Glutamatergic neuron (in vitro differentiated cells): ENCODE results near the gene LDLRAD3. TPM values are rescaled to one million over a fixed set of nuclear protein-coding genes. Genes with fewer than 3 reads are reported as not detected.

Source experiments
- DNase-seq: peaks from one replicate; pipeline ENCODE4 v3.0.0; 2022
- H3K27ac Mint-ChIP-seq: one replicate; pipeline ENCODE4 v1.8.0; 2020; ENCODE audit warnings: mild to moderate bottlenecking, mixed read lengths, inconsistent platforms; ENCODE audit not compliant: unreplicated experiment
- H3K27me3 Mint-ChIP-seq: one replicate; pipeline ENCODE4 v1.8.0; 2020; ENCODE audit warnings: mild to moderate bottlenecking, moderate library complexity, mixed read lengths, inconsistent platforms; ENCODE audit not compliant: unreplicated experiment
- H3K36me3 Mint-ChIP-seq: one replicate; pipeline ENCODE4 v1.8.0; 2020; ENCODE audit warnings: mild to moderate bottlenecking, mixed read lengths, inconsistent platforms; ENCODE audit not compliant: unreplicated experiment
- H3K4me1 Mint-ChIP-seq: one replicate; pipeline ENCODE4 v1.8.0; 2020; ENCODE audit warnings: mild to moderate bottlenecking, low read depth, mixed read lengths, inconsistent platforms; ENCODE audit not compliant: unreplicated experiment
- H3K4me3 Mint-ChIP-seq: one replicate; pipeline ENCODE4 v1.8.0; 2020; ENCODE audit warnings: mild to moderate bottlenecking, mixed read lengths, inconsistent platforms; ENCODE audit not compliant: unreplicated experiment
- H3K9me3 Mint-ChIP-seq: one replicate; pipeline ENCODE4 v1.8.0; 2020; ENCODE audit warnings: mild to moderate bottlenecking, moderate library complexity, mixed read lengths, inconsistent platforms; ENCODE audit not compliant: unreplicated experiment
- CTCF ChIP-seq: fragments of 200-600 bp; sonication (generic); IDR thresholded peaks from one replicate; pipeline ENCODE4 v1.5.0; 2021; ENCODE audit not compliant: partially characterized antibody, unreplicated experiment
- total RNA-seq: library from RNA; stranded (reverse); fragmentation: NEBNext Ultra II Directional; extraction: Animal tissue kit (Norgen Biotek cat#: 25700); gene quantifications from one replicate; pipeline ENCODE4 v1.2.1, GENCODE V29; 2021; ENCODE audit not compliant: unreplicated experiment

Gene LDLRAD3
- total RNA-seq, 1 donor from 2014 or later = 59.9 TPM

GRCh38 chr11:35932681-35933319 lies 11.1 kb upstream of the LDLRAD3 start:
- H3K27me3 Mint-ChIP-seq = no peaks in the 10 kb centered on the region
- DNase-seq = no peak
- H3K4me1 Mint-ChIP-seq = no peaks in the 10 kb centered on the region
- no peaks in the 10 kb centered on the region for H3K9me3 Mint-ChIP-seq
- no peak overlapping the region for H3K4me3 Mint-ChIP-seq
- no peak overlapping the region for H3K27ac Mint-ChIP-seq
- no peak for TF ChIP-seq CTCF
- H3K36me3 Mint-ChIP-seq = no peaks in the 10 kb centered on the region

GRCh38 chr11:35933320-35933871 lies 10.5 kb upstream of the LDLRAD3 start:
- Mint-ChIP-seq H3K4me3 (no peak overlapping the region), H3K9me3 (no peaks in the 10 kb centered on the region), H3K36me3 (no peaks in the 10 kb centered on the region), H3K27ac (no peak overlapping the region), H3K27me3 (no peaks in the 10 kb centered on the region), H3K4me1 (no peaks in the 10 kb centered on the region)
- TF ChIP-seq CTCF = no peak
- DNase-seq = no peak

- Mint-ChIP-seq H3K27ac (no peak overlapping the region), H3K4me3 (no peak overlapping the region), H3K9me3 (no peaks in the 10 kb centered on the region), H3K36me3 (no peaks in the 10 kb centered on the region), H3K27me3 (no peaks in the 10 kb centered on the region), H3K4me1 (no peaks in the 10 kb centered on the region)
- no peak for TF ChIP-seq CTCF
- DNase-seq = no peak
Observed at GRCh38 chr11:35934271-35934670, 9.6 kb upstream of the LDLRAD3 start.

GRCh38 chr11:35934981-35935380 lies 8.9 kb upstream of the LDLRAD3 start:
- no peaks in the 10 kb centered on the region for H3K9me3 Mint-ChIP-seq
- no peak overlapping the region for H3K27ac Mint-ChIP-seq
- no peaks in the 10 kb centered on the region for H3K27me3 Mint-ChIP-seq
- TF ChIP-seq CTCF = no peak
- no peaks in the 10 kb centered on the region for H3K4me1 Mint-ChIP-seq
- DNase-seq = no peak
- no peaks in the 10 kb centered on the region for H3K36me3 Mint-ChIP-seq
- no peak overlapping the region for H3K4me3 Mint-ChIP-seq

- Mint-ChIP-seq H3K4me1 (no peaks in the 10 kb centered on the region), H3K9me3 (no peaks in the 10 kb centered on the region), H3K27ac (no peak overlapping the region), H3K27me3 (no peaks in the 10 kb centered on the region), H3K36me3 (no peaks in the 10 kb centered on the region), H3K4me3 (no peak overlapping the region)
- TF ChIP-seq CTCF = no peak
- no peak for DNase-seq
Observed at GRCh38 chr11:35935390-35935789, 8.5 kb upstream of the LDLRAD3 start.
